ENCODE data around the gene UBE4B.

UBE4B gene

GRCh38 chr1:10121688-10122087 lies 88.9 kb downstream of the UBE4B start:
- DNase-seq: no peak

DNA sequence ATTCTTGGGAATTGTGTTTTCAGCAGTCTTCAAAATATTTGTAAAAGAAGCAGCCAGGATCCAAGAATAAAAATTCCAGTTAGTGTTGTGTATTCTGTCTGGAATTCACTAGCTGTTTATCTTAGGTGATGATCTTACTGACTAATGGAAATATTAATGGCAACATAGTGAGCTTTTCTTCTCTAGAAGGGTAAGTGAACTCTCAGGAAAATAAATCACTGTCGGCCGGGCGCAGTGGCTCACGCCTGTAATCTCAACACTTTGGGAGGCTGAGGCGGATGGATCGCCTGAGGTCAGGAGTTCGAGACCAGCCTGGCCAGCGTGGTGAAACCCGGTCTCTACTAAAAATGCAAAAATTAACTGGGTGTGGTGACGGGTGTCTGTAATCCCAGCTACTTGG lies 90.2 kb downstream of the UBE4B start:
- DNase-seq: no peak

DNA sequence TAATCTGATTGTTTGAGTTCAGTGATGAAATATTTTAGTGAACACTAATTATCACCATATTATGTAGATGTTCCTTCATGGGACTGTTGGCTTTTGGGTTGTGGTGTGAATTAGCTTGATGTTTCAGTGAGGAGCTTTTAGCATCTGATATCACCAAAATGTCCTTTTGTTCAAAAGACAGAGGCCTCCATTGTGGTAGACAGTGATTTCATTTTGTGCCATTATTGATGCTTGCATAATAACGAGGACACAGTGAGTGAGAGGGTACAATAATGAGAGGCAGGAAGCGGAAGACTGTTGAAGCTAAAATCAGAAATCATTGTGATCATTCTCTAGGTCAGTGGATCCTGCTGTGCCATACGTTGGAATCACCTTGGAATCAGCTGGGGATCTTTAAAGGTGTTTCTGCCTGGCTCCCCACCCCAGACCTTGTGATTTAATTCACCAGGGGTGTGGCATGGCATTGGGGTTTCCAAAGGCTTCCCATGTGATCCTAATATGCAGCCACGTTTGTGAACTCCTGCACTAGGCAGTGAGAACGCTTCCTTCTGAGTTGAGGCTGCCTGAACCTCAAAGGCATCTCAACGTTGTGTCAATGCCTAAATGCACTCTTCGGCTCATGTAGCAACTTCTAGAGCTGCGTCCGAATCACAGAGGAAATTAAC lies 95.5 kb downstream of the UBE4B start:
- DNase-seq: no peak

GRCh38 chr1:10132316-10132715 lies 99.6 kb downstream of the UBE4B start:
- no peak for DNase-seq

DNA sequence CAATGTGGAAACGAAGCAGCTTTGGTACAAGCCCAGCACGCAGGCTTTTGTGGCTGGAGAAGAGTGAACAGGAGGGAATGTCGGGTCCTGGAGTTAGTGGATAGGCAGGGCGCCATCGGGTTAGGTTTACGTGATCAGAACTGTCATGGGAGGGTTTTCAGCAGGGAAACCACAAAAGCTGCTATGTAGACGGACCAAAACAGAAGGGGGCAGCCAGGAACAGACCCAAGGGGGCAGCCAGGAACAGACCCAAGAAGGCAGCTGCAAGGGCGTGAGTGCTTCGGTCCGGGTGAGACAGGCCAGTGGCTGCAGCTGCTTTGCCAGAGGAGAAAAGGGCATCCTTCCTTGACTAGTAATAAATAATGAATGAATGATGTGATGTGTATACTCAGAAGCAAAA lies 100.1 kb downstream of the UBE4B start:
- no peak for DNase-seq

DNA sequence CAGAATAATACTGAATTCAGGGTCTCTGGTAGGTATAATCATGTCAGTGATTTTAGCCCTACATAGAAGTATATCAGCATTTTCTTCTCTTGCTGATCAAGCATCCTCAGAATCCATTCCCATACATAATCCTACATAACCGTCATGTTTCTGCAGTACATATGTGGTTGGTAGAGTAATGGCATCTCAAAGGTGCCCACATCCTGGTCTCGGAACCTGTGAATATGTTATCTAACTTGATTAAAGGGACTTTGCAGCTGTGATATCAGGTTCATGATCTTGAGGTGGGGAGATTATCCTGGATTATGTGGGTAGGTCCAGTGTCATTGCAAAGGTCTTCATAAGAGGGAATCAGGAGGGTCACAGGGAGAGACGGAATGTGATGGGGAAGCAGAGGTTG lies 108.2 kb downstream of the UBE4B start:
- DNase-seq: no peak

- DNase-seq: no peak
Observed at GRCh38 chr1:10143961-10144485, 111.3 kb downstream of the UBE4B start.

- DNase-seq: no peak
Observed at GRCh38 chr1:10146391-10146790, 113.6 kb downstream of the UBE4B start.

- DNase-seq: no peak
Observed at GRCh38 chr1:10149231-10149630, 116.5 kb downstream of the UBE4B start.

GRCh38 chr1:10152709-10153284 lies 120.0 kb downstream of the UBE4B start:
- peak in 1 of 4 experiments; percentile 3 for DNase-seq

DNA sequence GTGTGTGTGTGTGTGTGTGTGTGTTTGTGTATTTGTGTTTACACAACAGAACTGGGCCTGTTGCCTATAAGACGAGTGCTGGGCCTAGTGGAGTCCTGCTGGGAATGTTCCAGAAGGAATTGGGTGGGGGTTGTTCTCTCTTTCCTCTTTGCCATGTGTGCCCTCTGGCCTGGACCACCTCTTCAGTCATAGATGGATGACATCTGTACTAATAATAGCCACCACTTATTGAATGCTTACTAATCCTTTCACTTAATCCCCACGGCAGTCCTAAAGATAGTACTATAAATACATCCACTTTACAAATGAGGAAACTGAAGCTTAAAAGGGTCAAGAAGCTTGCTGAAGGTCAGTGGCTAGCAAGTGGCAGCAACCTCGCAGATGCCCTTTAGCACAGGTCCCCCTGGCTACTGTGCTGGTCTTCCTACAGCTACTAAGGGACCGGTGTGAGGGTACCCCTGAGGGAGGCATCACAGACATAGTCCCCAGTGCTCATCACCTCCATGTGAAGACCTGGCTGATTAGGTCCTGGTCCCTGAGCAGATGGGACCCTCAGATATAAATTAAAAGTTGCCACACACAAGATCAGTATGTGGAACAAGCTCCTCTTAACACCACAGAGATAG lies 122.4 kb downstream of the UBE4B start:
- no peak for DNase-seq

DNA sequence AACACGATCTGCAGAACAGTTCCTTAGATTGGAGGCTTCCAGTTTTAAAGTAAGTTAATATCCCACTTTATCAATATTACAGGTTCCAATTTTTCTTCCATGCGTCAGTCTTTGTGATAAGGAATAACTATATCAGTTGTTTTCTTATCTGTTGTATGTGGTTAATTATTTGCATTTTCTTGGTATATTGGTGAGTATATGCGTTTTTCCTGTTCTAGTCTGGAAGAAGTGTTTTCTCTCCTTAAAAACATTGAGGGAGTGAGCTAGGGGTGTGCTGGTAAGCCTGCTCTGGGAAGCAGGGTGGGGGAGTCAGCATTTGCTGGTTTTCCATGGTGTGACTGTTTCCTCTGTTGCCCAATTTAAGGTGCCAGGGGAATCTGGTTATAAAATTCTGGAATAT lies 127.4 kb downstream of the UBE4B start:
- no peak for DNase-seq

DNA sequence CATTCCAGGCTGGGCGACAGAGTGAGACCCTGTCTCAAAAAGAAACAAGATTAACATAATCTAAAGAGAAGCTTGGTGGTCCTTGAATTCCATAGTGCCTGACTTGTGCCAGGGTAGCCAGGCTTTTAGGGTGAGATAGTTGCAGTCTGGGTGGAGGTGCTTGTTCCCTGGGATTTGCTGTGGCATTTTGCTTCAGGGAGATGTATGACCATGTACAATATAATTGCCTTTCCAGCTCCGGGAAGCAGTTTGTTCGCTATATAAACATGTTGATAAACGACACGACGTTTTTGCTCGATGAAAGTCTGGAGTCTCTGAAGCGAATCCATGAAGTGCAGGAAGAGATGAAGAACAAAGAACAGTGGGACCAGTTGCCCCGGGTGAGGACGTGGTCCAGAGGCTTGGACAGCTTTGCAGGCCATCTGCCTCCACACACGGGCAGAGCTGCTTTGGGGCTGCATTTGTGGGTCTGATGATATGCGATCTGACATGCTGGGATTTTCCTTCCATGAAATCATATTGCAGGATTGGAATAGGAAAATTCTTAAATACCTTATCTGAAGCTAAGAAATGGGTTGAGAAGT lies 128.2 kb downstream of the UBE4B start:
- DNase-seq: no peak

- no peak for DNase-seq
Observed at GRCh38 chr1:10161541-10162290, 129.0 kb downstream of the UBE4B start.

DNA sequence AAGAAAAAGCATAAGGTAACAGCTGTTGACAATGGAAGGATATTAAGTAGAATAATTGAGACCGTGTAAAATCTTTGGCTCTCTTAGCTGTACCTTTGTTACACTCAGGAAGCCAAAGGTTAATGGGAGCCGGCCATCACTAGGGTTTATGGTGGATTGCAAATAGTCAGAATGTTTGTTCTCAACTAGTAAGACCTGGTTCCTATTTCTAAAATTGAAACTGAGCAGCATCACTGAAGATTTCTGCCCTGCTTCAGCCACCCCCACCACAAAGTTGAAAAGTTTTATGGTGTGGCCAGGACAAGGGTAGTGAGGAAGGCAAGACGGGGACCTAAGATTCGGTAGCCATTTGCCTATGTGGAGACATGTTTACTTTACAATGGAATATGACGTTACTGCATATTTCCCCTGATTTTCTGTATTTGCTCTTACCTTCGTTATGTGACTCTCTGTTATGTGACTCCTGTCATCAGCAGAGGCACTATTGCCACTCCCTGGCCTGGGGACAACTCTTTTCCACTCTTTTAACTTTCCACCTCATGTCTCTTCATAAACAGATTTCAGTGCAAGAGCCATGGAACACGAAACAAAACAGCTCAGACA lies 136.3 kb downstream of the UBE4B start:
- DNase-seq: no peak

DNA sequence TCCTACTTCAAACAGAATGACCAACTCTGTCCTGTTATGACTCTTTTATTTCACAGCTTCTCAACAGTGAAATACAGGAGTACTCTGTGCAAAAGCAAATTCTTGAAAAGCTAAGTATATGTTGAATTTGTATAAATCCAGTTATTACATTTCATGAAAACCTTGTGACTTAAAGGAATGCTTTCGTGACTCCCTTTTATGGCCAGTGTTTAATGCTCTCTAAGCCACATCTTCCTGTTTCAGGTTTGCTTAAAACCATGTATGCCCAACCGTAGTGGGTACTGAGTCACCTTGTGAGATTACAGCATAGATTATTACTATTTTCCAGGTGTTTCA lies 137.4 kb downstream of the UBE4B start:
- DNase-seq: no peak

DNA sequence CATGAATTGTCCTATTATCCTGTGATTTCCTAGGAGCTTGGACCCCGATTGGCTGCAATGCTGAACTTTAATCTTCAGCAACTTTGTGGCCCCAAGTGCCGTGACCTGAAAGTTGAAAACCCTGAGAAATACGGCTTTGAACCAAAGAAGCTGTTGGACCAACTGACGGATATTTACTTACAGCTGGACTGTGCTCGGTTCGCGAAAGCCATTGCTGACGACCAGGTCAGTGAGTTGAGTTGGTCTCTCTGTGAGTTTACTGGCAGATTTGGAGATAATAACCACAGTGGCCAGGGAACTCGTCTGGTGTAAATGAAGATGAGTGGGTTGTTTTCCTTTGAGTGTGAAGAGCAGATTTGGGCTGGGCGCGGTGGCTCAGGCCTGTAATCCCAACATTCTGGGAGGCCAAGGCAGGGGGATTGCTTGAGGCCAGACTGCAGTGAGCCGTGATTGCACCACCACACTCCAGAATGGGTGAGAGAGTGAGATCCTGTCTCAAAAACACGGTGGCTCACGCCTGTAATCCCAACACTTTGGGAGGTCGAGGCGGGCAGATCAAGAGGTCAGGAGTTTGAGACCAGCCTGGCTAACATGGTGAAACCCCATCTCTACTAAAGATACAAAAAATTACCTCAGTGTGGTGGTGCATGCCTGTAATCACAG lies 138.5 kb downstream of the UBE4B start:
- no peak for DNase-seq

DNA sequence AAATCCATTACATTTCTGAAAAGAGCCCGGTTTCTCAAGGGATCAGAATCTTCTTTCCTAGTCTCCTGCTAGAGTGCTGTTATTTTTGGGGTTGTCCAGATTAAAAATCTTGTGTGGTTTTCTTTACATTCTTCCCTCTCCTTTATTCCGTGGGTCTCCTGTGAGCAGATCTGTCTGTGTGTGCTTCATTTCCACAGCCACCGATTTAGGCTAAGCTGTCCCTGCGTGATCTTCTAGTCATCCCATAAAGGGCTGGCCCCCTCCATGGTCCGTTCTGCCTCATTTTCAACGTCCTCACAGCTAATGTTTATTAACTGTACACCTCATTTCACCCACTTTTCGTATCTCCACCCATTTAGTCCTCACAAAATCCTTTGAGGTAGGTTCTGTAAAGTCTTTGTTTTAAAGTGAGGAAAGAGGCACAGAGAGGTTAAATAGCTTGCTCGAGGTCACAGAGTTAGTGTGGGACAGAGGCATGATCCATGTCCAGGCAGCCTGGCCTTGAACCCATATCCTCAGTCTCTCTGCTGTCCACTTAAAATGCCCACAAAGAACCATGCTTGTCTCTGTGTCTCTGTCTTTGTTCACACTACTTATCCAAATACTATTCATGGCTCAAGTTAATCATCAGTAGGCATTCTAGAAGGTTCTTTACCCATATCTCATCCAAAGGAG lies 139.4 kb downstream of the UBE4B start:
- DNase-seq: no peak

- DNase-seq: no peak
Observed at GRCh38 chr1:10173582-10173981, 140.8 kb downstream of the UBE4B start.

GRCh38 chr1:10177876-10178275 lies 145.1 kb downstream of the UBE4B start:
- DNase-seq: no peak

- no peak for DNase-seq
Observed at GRCh38 chr1:10178597-10179405, 146.0 kb downstream of the UBE4B start.
